ENCODE data around the gene CACNA1D.

The CACNA1D gene

GRCh38 chr3:53612508-53612907 lies 118.1 kb downstream of the CACNA1D start:
- Histone ChIP-seq H3K4me3 (ENCODE audit: extremely low read depth, insufficient read depth, low read length, poor library complexity, severe bottlenecking) (no peak overlapping the region), H3K36me3 (ENCODE audit: control insufficient read depth, insufficient read depth, low read length) (no peaks in the 10 kb centered on the region), H3K9me3 (ENCODE audit: control insufficient read depth, low read length) (no peaks in the 10 kb centered on the region), H3K4me1 (ENCODE audit: control insufficient read depth, insufficient read depth, low read length, poor library complexity, severe bottlenecking) (peaks cover 15% of the 10 kb centered on the region), H3K27ac (ENCODE audit: low read depth, low read length, severe bottlenecking) (peak overlapping the region; percentile 23)
- WGBS, 2 experiments (ENCODE audit: insufficient coverage in 2 of 2) = 36 to 100% methylated on average over 1 to 3 of the region's 5 CpGs

- H3K4me3 ChIP-seq (ENCODE audit: extremely low read depth, insufficient read depth, low read length, poor library complexity, severe bottlenecking) = no peak overlapping the region
- H3K36me3 ChIP-seq (ENCODE audit: control insufficient read depth, insufficient read depth, low read length) = no peaks in the 10 kb centered on the region
- H3K4me1 ChIP-seq (ENCODE audit: control insufficient read depth, insufficient read depth, low read length, poor library complexity, severe bottlenecking) = peaks cover 15% of the 10 kb centered on the region
- WGBS, 2 experiments (ENCODE audit: insufficient coverage in 2 of 2) = no CpG with 5 or more reads among the region's 3 CpGs
- H3K9me3 ChIP-seq (ENCODE audit: control insufficient read depth, low read length) = no peaks in the 10 kb centered on the region
- H3K27ac ChIP-seq (ENCODE audit: low read depth, low read length, severe bottlenecking) = no peak overlapping the region
Measured at GRCh38 chr3:53613125-53613524, 118.7 kb downstream of the CACNA1D start.

- Histone ChIP-seq H3K4me1 (ENCODE audit: control insufficient read depth, insufficient read depth, low read length, poor library complexity, severe bottlenecking) (peaks cover 15% of the 10 kb centered on the region), H3K4me3 (ENCODE audit: extremely low read depth, insufficient read depth, low read length, poor library complexity, severe bottlenecking) (no peak overlapping the region), H3K27ac (ENCODE audit: low read depth, low read length, severe bottlenecking) (no peak overlapping the region), H3K9me3 (ENCODE audit: control insufficient read depth, low read length) (no peaks in the 10 kb centered on the region), H3K36me3 (ENCODE audit: control insufficient read depth, insufficient read depth, low read length) (no peaks in the 10 kb centered on the region)
- WGBS, 2 experiments (ENCODE audit: insufficient coverage in 2 of 2) = 92 to 100% methylated on average over 5 of the region's 5 CpGs
Measured at GRCh38 chr3:53614307-53614706, 119.9 kb downstream of the CACNA1D start.

- WGBS, 2 experiments (ENCODE audit: insufficient coverage in 2 of 2) = 73 to 86% methylated on average over 4 to 5 of the region's 5 CpGs
- H3K9me3 ChIP-seq (ENCODE audit: control insufficient read depth, low read length) = no peaks in the 10 kb centered on the region
Measured at GRCh38 chr3:53616321-53616720, 121.9 kb downstream of the CACNA1D start.

GRCh38 chr3:53616971-53617892 lies 122.8 kb downstream of the CACNA1D start:
- no peak overlapping the region for H3K27ac ChIP-seq (ENCODE audit: low read depth, low read length, severe bottlenecking)
- WGBS, 2 experiments (ENCODE audit: insufficient coverage in 2 of 2) = 89 to 92% methylated on average over 3 to 4 of the region's 7 CpGs

More at GRCh38 chr3:53616321-53616720, 121.9 kb downstream of the CACNA1D start:
- no peak overlapping the region for H3K27ac ChIP-seq (ENCODE audit: low read depth, low read length, severe bottlenecking)
- no peak overlapping the region for H3K4me3 ChIP-seq (ENCODE audit: extremely low read depth, insufficient read depth, low read length, poor library complexity, severe bottlenecking)
- H3K36me3 ChIP-seq (ENCODE audit: control insufficient read depth, insufficient read depth, low read length) = no peaks in the 10 kb centered on the region
- peaks cover 15% of the 10 kb centered on the region for H3K4me1 ChIP-seq (ENCODE audit: control insufficient read depth, insufficient read depth, low read length, poor library complexity, severe bottlenecking)

GRCh38 chr3:53617893-53618523 lies 123.6 kb downstream of the CACNA1D start:
- no peaks in the 10 kb centered on the region for H3K9me3 ChIP-seq (ENCODE audit: control insufficient read depth, low read length)
- H3K4me1 ChIP-seq (ENCODE audit: control insufficient read depth, insufficient read depth, low read length, poor library complexity, severe bottlenecking) = peaks cover 8% of the 10 kb centered on the region
- no peak overlapping the region for H3K4me3 ChIP-seq (ENCODE audit: extremely low read depth, insufficient read depth, low read length, poor library complexity, severe bottlenecking)
- H3K27ac ChIP-seq (ENCODE audit: low read depth, low read length, severe bottlenecking) = no peak overlapping the region
- 88 to 97% methylated on average over 6 to 8 of the region's 8 CpGs for WGBS, 2 experiments (ENCODE audit: insufficient coverage in 2 of 2)
- H3K36me3 ChIP-seq (ENCODE audit: control insufficient read depth, insufficient read depth, low read length) = no peaks in the 10 kb centered on the region

More at GRCh38 chr3:53616971-53617892, 122.8 kb downstream of the CACNA1D start:
- H3K36me3 ChIP-seq (ENCODE audit: control insufficient read depth, insufficient read depth, low read length) = no peaks in the 10 kb centered on the region
- H3K4me3 ChIP-seq (ENCODE audit: extremely low read depth, insufficient read depth, low read length, poor library complexity, severe bottlenecking) = no peak overlapping the region
- H3K9me3 ChIP-seq (ENCODE audit: control insufficient read depth, low read length) = no peaks in the 10 kb centered on the region
- peaks cover 15% of the 10 kb centered on the region for H3K4me1 ChIP-seq (ENCODE audit: control insufficient read depth, insufficient read depth, low read length, poor library complexity, severe bottlenecking)

GRCh38 chr3:53618524-53618906 lies 124.1 kb downstream of the CACNA1D start:
- Histone ChIP-seq H3K4me3 (ENCODE audit: extremely low read depth, insufficient read depth, low read length, poor library complexity, severe bottlenecking) (no peak overlapping the region), H3K4me1 (ENCODE audit: control insufficient read depth, insufficient read depth, low read length, poor library complexity, severe bottlenecking) (peaks cover 8% of the 10 kb centered on the region), H3K27ac (ENCODE audit: low read depth, low read length, severe bottlenecking) (no peak overlapping the region), H3K9me3 (ENCODE audit: control insufficient read depth, low read length) (no peaks in the 10 kb centered on the region), H3K36me3 (ENCODE audit: control insufficient read depth, insufficient read depth, low read length) (no peaks in the 10 kb centered on the region)
- whole genome bisulfite sequencing, 2 experiments (ENCODE audit: insufficient coverage in 2 of 2) = 82 to 89% methylated on average over 4 to 5 of the region's 6 CpGs

- Histone ChIP-seq H3K36me3 (ENCODE audit: control insufficient read depth, insufficient read depth, low read length) (no peaks in the 10 kb centered on the region), H3K9me3 (ENCODE audit: control insufficient read depth, low read length) (no peaks in the 10 kb centered on the region), H3K27ac (ENCODE audit: low read depth, low read length, severe bottlenecking) (no peak overlapping the region), H3K4me1 (ENCODE audit: control insufficient read depth, insufficient read depth, low read length, poor library complexity, severe bottlenecking) (peaks cover 8% of the 10 kb centered on the region), H3K4me3 (ENCODE audit: extremely low read depth, insufficient read depth, low read length, poor library complexity, severe bottlenecking) (no peak overlapping the region)
- 67% methylated on average over 5 of the region's 5 CpGs; no CpG with 5 or more reads in 1 of the 2 experiments for WGBS, 2 experiments (ENCODE audit: insufficient coverage in 2 of 2)
Measured at GRCh38 chr3:53618936-53619335, 124.5 kb downstream of the CACNA1D start.

- WGBS, 2 experiments (ENCODE audit: insufficient coverage in 2 of 2) = 84 to 93% methylated on average over 9 of the region's 10 CpGs
- no peak overlapping the region for H3K4me3 ChIP-seq (ENCODE audit: extremely low read depth, insufficient read depth, low read length, poor library complexity, severe bottlenecking)
- H3K36me3 ChIP-seq (ENCODE audit: control insufficient read depth, insufficient read depth, low read length) = no peaks in the 10 kb centered on the region
- H3K27ac ChIP-seq (ENCODE audit: low read depth, low read length, severe bottlenecking) = no peak overlapping the region
- no peaks in the 10 kb centered on the region for H3K4me1 ChIP-seq (ENCODE audit: control insufficient read depth, insufficient read depth, low read length, poor library complexity, severe bottlenecking)
- H3K9me3 ChIP-seq (ENCODE audit: control insufficient read depth, low read length) = no peaks in the 10 kb centered on the region
Measured at GRCh38 chr3:53624061-53624857, 129.8 kb downstream of the CACNA1D start.

- Histone ChIP-seq H3K9me3 (ENCODE audit: control insufficient read depth, low read length) (peaks cover 1% of the 10 kb centered on the region), H3K4me1 (ENCODE audit: control insufficient read depth, insufficient read depth, low read length, poor library complexity, severe bottlenecking) (no peaks in the 10 kb centered on the region), H3K27ac (ENCODE audit: low read depth, low read length, severe bottlenecking) (no peak overlapping the region), H3K36me3 (ENCODE audit: control insufficient read depth, insufficient read depth, low read length) (no peaks in the 10 kb centered on the region), H3K4me3 (ENCODE audit: extremely low read depth, insufficient read depth, low read length, poor library complexity, severe bottlenecking) (no peak overlapping the region)
- WGBS, 2 experiments (ENCODE audit: insufficient coverage in 2 of 2) = 72 to 100% methylated on average over 1 to 3 of the region's 3 CpGs
Measured at GRCh38 chr3:53626876-53627275, 132.5 kb downstream of the CACNA1D start.
